Stimulated activated CD8-positive, alpha-beta memory T cell treated with anti-CD3 and anti-CD28 coated beads, Interleukin-15, amount 100 ng/mL, for 48 hours (primary cell): ENCODE results near the gene CHDH.

Source experiments
- DNase-seq, 2 donors: peaks; one replicate each; pipeline ENCODE4 v3.0.0-alpha.2; 2020; ENCODE audit warnings: low read depth in 2 of 2

The CHDH gene

DNA sequence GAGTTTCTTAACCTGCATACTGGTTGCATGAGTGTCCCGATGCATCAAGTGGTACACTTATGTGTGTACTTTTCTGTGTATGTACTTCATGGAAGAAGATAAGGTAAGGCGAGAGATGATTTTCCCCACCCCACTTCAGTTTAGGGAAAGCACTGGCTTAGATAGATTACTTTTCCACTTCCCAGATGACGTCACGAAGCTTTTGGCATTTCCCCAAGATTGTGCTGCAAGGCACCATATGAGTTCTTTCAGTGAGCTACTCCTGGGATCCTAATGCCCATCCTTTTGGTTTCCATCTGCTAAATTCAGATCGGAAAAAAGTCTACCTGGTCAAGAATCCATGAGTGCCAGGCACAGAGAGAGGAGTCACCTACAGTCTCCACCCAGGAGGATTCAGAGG lies 4.7 kb upstream of the CHDH start:
- no peak for DNase-seq

DNA sequence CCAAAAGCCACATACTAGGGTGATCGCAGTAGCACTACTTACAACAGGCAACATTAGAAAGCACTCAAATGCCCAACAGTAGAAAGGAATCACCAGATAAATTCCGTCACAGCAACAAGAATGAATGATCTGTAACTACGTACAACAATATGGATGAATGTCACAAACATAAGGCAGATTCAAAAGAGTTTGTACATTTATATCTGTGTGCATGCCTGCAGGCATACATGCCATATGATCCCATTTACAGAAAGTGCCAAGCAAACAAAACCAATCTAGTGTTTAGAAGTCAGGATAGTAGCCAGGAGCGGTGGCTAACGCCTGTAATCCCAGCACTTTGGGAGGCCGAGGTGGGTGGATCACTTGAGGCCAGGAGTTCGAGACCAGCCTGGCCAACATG lies 3.7 kb upstream of the CHDH start:
- no peak for DNase-seq

DNA sequence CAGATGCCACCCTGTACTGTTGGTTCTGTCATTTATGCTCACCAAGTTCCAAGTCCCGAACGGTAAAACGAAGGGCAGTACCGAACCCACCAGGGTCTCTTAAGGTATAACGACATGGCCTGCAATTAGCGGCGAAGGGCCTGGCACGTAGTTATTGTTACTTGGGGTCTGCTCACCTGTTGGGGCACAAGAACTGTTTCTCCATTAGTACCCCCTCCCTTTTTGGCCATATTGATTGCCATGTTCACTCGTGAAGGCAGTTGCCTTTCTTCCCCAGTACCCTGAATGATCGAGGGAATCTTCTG lies 584 bp upstream of the CHDH start:
- DNase-seq = no peak

DNA sequence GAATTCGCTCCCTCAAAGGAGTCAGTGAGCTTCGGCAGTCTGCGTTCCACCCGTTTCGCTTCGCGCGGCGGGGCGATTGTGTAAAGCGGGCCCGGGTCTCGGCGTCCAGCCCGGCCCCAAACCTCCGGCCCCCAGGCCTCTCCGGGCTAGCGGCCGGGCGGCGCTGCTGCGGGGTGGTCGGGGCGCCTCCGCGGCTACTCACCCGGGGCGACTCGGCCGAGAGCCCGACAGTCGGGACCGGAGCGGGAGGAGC lies 412 bp downstream of the CHDH start:
- DNase-seq = no peak

DNA sequence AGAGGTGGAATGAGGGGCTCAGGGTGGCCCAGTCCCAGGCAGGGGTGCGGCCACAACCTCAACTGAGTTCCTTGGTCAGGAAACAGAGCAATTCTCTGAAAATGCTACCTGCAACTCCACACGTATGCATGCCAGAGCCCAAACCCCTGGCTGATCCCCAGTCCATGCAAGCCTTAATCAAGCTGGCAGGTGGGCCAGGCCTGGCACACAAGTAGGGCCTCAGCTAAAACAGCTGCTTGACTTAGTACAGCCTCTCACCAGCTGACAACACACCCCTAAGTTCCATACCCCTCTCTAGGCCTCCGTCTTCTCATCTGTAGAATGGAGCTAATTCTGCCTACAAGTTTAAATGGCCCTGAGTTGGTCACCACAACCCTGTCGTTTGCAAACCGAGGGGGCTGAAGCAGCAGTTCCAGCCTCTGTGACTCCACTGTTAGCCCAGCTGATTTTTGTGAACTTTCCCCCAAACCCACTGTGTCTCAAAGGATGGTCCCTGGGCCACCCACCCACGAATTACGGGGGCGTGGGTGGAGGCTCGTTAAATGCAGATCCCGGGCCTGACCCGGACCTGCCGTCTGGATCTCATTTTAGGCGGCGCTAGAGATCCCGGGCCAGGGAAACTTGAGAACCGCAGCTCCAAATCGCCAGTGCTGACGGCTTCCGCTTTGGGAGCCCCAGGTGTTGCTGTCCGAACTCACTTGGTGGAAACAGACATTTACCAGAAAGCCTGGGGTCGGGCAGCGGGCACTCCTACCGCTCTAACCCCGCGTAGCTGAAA lies 927 bp downstream of the CHDH start:
- no peak for DNase-seq

DNA sequence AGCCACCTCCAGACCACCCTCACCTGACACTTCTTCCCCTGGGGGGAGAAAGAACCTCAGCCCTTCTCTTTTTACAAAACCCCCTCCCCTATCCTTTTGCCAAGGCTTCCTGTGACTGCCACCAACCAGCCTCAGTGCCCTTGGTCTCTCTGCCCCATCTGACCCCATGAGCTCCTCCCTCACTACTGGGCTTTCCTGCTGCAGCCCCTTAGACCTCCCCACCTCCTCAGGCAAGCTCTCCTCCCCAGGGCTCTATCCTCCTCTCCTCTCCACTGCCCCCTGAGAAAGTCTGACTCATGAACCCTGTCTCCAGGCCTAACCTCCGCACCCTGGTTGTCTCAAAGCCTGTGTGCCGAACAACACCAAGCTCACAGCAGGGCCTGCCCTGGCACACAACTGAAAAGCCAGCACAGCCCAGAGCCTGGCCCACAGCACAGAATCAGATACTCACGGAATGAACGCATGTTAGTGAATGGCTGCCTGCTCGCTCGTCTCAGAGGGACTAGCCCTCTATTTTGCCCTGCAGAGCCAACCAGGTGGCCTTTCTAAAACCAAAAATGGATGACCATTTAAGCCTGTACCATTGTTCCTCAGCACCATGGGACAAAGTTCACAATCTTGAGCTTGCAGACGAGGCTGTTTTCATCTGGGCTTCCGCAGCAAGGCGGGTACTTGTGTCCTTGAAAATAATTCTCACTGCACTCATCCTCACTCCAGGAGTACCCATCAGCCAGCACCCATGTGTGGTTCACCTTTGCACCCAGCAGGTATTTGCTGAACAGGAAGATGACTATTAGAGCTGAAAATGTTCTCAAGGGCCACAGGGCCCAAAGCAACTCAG lies 1.7 kb downstream of the CHDH start:
- DNase-seq = no peak

DNA sequence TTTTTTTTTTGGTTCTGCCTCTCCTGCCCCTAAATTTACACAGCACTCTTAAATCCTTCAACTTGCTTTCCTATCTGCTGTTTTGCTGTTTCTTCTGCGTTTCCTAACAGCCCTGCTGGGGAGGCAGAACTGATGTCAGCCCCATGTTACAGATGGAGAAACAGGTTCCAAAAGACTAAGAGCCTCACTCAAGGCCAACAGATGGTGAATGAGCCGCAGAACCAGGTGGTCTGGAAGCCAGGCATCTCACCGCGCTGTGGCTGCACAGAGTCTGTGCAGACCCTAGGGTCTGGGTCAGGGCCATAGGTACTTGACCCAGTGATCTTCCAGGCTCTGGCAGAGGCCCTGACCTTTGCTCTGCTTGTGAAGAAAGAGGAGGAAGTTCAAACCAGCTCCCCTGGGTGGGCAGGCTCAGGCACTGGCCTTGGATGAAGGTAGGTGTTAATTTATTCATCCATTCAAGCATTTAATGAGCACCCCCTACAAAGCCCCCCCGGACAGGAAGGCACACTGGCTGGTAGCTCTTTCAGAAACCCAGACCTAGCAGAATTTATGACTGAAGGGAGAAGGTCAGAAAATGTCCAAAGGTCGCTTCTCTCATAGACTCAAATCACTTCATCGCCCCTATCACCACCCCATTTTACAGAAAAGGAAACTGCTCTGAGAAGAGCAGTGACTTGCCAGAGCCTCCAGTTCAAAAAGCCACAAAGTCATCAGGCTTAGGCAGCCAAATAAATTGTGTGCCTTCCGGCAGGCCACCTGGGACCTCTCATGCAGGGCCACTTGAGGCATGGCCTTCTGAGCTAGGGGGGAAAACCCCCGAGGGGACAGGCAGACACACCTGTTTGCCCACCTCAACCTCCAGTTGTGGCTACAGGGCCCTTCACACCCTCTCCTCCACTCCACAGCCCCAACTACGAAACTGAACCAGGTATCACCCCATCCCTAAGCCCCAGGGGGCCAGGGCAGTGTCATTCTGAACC lies 2.7 kb downstream of the CHDH start:
- no peak for DNase-seq

DNA sequence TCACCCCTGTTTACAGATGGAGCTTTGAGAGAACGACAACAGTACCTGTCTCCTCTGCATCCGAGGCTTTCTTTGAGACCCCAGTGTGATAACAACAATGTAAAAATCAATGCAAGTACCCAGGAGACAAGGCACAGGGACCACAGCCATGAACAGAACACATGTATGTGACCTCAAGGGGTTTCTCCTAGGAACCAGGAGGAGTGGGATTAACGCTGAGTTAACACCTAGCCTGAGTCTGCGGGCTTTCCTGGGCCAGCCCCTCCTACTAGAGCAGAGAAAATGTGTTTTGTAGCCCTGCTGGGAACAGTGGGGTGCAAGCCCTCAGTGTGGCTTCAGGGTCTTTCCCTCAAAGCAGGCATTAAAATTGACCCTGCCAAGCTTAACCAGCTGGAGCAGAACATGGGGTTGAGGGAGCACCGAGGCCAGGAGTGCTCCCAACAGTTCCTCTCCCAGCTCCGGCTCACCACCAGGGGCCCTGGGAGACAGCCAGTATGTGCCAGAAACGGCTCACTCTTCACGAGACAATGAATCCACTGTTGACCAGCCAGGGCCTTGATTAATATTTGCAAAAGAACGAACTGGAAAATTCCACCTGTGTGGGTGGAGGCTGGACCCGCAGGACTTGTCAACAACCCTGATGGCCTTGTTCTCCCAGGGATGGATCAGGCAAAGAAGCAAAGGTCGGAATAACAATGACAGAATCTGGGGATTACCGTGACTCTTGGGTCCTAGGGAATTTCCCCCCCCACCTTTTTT lies 3.6 kb downstream of the CHDH start:
- DNase-seq = no peak

DNA sequence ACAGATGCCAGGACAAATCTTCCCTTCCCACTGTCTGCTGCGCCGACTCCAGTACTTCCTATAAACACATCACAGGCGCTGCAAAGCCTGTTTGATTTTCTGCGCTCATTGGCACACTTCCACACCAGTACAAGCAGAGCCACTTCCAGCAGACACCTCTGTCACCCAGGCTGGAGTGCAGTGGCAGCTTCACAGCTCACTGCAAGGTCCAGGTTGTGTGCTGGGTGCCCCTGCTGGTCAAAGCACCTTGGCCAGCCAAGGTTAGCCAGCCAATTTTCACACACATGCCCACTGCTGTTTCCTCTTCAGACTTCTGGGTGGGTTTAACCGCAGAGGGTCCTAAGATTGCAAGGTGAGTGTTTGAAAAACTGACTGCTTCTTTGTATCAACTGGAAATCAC lies 4.9 kb downstream of the CHDH start:
- no peak for DNase-seq

DNA sequence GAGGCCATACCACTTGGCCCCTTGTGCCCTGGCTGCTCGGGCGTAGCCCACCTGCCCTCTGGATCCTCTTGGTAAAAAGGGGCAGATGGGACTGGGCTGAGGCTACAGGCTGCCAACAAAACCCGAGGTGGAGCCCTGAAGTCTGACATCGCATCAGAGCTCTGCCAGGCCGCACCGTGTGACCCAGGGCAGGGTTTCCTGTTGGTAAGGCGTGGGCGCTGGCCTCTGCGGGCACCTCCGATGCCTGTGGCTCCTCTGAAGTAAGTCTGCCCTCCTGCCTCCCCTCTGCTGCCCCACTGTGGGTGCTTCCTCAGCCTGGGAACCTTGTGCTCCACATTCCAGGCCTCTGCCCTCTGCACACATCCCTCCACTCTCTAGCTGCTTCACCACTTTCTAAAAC lies 8.9 kb downstream of the CHDH start:
- no peak for DNase-seq

DNA sequence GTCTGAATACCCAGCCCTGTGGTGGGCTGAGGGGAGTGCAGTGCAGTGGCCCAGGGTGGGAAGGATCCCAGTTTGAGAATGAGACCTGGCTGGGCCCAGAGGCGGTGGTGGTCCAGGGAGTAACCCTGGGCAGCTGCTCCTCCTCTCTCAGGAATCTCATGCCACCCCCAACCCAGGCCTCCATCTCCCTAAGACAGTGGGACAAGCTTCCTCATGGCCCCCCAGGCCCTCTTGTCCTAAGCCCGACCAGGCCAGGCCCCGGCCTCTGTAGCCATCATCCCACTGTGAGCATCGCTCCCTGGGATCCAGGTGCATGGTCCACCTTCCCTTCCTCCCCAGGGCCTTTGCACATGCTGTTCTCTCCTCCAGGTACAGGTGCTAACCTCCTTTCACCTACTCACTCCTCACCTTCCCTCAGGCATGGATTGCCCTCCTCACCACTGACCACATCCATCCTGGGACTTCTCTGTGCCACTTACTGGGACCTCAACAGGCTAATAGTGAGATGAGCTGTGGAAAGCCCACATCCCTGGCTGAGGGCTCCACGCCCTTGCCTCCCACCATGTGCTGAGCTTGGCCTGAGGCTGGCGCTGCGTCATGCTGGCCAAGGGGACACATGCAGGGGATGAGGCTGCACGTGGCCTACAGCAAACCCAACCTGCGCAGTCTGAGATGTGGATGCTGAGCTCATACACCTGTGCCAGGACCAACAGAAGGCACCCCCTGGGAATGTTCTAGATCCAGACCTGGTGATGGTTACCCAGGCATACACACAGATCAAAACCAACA lies 9.9 kb downstream of the CHDH start:
- no peak for DNase-seq

DNA sequence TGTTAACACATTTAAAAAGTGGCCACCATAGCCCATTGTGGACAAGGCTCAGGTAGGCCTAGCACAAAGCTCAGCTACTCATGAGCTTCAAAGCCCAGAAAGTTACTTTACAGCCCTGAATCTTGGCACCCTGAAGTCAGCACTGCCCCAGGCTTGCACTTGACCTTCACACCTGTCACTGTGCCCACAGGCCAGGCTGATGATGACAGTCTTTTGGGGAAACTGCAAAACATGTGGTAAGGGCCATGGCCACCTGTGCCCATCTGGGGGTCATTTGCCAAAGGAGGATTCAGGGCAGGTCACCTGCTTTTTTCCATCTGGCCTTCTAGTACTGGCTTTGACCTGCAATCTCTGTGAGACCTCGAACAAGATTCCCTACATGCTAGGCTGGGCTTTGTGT lies 11.0 kb downstream of the CHDH start:
- DNase-seq = no peak

DNA sequence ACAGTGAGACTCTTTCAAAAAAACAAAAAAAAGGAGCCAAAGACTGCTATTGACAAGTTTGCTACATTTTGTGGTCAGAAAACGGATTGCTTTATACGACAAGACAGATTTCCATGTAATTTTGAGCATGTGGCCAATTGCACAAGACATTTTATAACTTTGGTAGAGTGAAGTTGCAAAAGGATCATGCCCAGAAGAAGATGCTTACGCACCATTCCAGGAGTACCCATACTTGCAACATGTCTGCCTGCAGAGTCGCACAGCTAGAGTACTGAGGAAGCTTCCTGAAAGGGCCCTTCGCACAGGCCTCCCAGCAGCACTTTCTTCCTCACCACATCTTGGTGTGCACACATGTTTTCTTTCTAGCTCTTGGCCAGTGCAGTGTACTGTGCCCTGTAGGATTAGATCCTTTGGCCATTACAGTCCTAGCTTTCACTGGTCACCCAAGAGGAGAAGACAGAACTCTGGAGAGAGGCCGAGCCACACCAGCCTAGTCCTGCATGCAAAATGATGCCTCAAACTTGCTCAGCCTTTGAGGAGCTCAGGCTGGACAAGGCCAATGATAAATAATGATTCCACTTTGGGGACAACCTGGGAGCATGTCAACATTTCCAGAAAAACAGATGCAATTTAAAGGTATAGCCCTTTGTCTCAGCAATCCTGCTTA lies 11.7 kb downstream of the CHDH start:
- DNase-seq = no peak

DNA sequence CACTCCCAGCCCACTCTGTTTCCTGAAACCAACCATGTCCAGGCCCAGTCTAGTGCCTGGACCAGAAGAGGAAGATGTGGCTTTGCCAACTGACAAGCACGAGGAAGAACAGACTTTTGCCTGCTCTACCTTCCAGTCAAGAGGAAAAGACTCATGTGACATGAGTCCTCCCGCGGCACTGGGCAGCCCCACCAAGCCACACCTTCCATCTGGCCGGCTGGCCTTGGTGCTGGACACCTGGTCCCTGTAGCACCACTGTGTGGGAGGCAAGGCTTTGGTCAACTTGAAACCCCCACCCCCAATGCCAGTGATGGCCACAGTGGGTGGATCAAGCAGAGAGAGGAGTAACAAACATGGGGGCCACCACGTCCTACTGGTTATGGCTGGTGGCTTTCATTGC lies 12.5 kb downstream of the CHDH start:
- DNase-seq = no peak

DNA sequence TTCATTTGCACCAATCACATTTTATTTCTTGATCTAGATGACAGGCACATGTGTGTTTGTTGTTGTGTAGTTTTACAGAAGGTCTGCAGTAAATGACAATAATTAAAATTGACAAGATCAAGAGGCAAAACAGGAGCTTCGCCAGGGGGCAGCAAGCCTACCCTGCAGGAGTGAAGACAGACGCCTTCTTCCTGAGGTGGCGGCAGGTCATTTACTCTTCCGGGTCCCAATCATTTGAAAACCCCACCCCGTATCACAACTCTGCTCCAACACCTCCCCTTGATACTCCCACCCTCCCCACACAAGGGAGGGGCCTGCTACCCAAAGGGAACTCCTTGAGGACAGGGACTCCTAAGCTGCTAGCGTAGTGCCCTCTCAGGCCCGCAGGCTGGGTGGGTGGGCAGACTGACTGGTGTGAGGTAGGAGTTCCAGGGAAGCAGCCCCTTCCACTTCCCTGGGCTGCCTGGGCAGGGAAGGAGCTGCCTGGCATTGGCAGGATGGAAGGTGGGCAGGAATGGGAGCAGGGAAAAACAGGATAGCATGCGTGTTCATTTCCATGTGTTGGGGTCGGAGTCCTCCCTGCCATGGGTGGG lies 13.1 kb downstream of the CHDH start:
- DNase-seq = no peak

DNA sequence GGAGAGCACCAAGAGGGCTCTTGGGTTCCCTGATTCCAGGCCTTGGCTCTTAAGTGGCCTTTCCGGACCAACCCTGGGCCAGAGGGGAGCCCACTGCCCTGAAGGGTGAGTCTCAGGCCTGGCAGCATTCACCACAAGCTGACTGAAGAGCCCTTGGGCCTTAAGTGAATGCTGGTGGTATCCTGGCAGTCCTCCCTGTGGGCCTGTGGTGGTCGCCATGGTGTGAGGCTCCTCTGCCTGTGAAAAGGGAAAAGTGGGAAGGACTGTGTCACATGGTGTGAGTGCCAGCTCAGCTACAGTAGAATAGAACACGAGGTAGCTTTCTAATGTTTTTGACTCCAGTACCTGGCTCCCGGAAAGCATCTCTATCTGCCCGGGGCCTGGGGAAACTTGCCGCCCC lies 15.3 kb downstream of the CHDH start:
- DNase-seq = no peak

DNA sequence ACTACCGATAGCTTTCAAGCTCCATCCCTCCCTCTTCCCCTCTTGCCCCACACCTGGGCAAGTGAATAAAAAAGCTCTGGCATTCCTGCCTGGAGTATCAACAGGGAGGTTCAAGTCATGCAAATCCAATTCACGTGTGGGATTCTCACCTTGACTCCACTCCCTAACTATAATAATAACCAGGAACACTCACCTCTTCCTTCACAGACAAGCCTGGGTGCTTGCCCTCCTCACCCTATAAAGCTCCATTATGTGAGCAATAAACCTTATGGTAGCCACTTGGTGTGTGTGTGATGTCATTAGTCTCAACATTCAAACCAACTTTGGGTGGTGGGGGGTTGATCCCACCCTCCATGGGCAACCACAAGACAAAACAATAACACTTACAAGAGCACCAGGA lies 16.6 kb downstream of the CHDH start:
- no peak for DNase-seq

DNA sequence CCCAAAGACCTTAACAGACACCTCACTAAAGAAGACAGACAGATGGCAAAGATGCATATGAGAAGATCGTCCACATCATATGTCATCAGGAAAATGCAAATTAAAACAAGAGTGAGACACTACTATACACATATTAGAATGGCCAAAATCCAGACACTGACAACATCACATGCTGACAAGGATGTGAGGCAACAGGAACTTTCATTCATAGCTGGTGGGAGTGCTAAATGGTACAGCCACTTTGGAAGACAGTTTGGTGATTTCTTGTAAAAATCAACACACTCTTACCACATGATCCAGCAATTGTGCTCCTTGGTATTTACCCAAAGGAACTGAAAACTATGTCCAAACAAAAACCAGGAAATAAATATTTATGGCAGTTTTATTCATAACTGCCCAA lies 17.6 kb downstream of the CHDH start:
- DNase-seq = no peak

DNA sequence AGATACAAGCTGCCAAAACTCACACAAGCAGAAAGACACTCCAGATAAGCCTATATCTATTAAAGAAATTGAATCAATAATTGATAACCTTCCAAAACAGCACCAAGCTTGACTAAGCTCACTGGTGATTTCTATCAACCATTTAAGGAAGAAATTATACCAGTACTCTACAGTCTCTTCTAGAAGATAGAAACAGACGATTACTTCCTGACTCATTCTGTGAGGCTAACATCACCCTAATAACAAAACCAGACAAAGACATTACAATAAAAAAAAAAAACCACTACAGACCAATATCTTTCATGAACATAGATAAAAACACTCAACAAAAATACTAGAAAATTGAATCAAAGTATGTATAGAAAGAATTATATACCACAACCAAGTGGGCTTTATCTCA lies 20.2 kb downstream of the CHDH start:
- no peak for DNase-seq

DNA sequence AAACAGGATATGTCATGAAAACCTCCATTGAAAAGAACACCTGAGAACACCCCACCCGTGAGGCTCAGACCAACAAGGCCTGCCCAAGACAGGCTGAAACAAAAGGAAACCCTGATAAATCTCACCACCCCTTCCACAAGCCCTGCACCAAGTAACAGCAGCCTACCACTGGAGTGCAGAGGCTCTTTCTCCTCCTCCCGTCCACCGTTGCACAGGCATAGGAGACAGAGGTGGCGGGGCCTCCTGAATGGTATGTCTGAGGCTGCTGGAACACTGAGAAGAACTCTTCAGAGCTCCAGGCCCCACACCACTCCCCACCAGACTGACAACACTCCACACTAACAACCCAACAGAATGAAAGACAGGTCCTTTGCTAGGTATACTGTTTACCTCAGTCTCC lies 21.4 kb downstream of the CHDH start:
- no peak for DNase-seq
